ENCODE results near the gene RCAN2.
A peak's percentile ranks its signal among the peaks of the same experiment; 100 is the strongest.

The RCAN2 gene

DNA sequence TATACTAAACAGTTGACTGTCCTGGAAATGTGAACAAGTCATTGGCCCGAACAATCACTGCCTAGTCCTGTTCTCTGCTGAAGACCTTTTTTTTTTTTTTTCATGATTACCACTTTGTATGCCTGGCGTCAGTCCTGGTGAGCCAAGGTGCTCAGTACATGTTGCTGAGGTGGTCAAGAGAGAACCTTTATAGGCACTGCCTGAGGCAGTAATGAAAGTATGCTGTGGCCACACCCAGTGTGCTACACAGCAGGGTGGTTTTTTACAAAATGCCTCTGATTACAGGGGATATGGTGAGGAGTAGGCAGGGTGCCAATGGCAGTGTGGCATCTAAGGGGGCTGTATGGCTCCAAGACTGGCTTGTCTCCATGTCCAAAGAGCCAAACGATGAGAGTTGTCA is 185.4 kb downstream of the RCAN2 start:
- DNase-seq (ENCODE audit: low read depth): no peak
- no peak for TF ChIP-seq CTCF (conservative IDR thresholded peaks at IDR 0.05; ENCODE audit: low read length)
- no peak overlapping the region for H3K4me3 ChIP-seq (ENCODE audit: low read length)

- DNase-seq (ENCODE audit: low read depth): no peak
- TF ChIP-seq CTCF (conservative IDR thresholded peaks at IDR 0.05; ENCODE audit: low read length): no peak
- no peak overlapping the region for H3K4me3 ChIP-seq (ENCODE audit: low read length)
Measured at GRCh38 chr6:46305236-46305635, 186.0 kb downstream of the RCAN2 start.

DNA sequence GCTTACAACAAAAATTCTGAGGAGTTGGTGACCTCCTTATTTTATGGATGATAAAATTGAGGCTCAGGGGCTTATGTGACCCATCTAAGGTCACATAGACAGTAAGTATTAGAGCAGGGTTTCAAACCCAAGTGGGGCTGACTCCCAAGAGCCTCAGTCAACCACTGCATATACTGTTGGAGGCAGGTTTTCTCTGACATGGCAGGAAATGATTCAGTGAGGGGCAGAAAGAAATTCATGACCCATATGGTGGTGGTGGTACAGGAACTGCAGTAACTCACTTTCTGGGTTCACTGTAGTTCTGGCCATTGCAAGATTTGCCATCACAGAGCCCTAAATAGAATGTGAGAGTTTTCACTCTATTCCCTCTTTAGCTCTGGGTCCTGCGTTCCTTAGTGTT is 188.4 kb downstream of the RCAN2 start:
- no peak overlapping the region for H3K4me3 ChIP-seq (ENCODE audit: low read length)
- no peak for DNase-seq (ENCODE audit: low read depth)
- TF ChIP-seq CTCF (conservative IDR thresholded peaks at IDR 0.05; ENCODE audit: low read length): no peak

- no peak for TF ChIP-seq CTCF (conservative IDR thresholded peaks at IDR 0.05; ENCODE audit: low read length)
- DNase-seq (ENCODE audit: low read depth): no peak
- H3K4me3 ChIP-seq (ENCODE audit: low read length): no peak overlapping the region
Measured at GRCh38 chr6:46302176-46302575, 189.1 kb downstream of the RCAN2 start.

DNA sequence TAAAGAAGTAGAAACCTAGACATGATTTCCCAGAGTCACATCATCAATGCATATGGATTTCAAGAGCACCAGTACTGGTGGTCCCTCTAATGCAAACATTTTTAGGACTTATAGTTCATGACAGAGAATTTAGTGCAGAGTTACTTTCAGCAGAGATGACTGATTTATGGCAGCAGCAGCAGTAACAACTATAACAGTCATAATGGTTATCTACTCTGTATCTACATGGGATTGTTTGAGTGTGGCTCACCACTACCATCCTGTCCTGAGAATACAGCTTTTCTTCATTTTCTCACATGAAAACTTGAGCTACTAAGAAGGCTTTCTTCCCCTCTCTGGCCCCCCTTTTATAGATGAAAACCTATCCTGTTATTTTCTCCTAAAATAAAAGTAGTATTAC is 192.0 kb downstream of the RCAN2 start:
- TF ChIP-seq CTCF (conservative IDR thresholded peaks at IDR 0.05; ENCODE audit: low read length): no peak
- H3K4me3 ChIP-seq (ENCODE audit: low read length): no peak overlapping the region
- no peak for DNase-seq (ENCODE audit: low read depth)

DNA sequence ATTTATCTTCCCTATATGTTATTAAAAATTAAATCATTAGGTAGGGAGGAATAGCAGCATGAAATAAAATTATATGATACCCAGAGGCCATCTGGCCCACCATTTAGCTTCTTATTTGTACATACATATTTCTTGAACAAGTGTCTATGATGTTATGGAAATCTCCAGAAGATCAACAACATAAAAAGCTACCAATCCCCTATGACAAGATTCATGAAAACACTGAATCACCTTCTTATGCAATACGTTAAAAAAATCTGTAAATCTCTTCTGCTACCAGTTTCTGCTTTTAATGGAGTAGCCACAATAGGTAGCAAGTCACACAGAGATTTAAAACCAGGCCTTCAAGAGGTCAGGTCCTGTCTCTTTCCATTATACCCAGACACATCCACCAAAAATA is 194.7 kb downstream of the RCAN2 start:
- H3K4me3 ChIP-seq (ENCODE audit: low read length): no peak overlapping the region
- no peak for TF ChIP-seq CTCF (conservative IDR thresholded peaks at IDR 0.05; ENCODE audit: low read length)
- peak; percentile 32 for DNase-seq (ENCODE audit: low read depth)

DNA sequence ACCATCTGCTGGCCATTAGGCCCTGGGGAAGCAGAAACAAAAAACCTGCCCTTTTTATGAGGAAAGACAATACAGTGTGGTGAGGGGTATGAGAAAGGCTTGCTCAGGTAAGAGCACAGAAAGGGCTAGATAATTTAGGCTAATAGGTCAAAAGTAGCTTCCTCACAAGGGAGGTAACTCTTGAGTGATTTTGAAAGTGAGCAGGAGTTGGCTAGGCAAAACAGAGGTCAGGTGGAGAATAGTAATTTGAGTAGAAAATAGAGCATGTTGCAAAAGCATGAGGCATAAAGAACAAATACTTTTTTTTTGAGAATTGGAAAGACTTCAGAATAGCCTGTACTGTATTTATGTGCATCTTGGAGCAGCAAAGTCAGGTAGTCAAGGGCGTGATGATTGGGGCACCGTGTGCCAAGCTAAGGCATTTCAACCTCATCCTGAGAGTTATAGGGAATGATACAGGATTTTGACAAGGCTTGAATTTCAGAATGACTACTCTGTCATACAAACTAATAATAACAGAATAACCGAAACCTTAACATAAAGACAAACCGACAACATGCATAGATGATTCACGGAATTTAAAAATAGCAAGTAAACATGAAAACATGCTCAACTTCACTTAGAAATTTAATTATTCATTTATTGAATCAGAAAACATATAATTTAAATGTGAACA is 197.5 kb downstream of the RCAN2 start:
- TF ChIP-seq CTCF (conservative IDR thresholded peaks at IDR 0.05; ENCODE audit: low read length): no peak
- no peak for DNase-seq (ENCODE audit: low read depth)
- no peak overlapping the region for H3K4me3 ChIP-seq (ENCODE audit: low read length)

Data from AG10803 (cell line).